Activated CD4-positive, alpha-beta T cell treated with anti-CD3 and anti-CD28 coated beads for 4 hours (primary cell): ENCODE data around the gene FKBP8.
"Not testable (repeated sequence)": the region's sequence is repeated elsewhere in the genome, so short reads cannot be mapped to it uniquely, and the experiment has no call there.

ENCODE experiments used
- DNase-seq, 2 donors: peaks; one replicate each; pipeline ENCODE4 v3.0.0-alpha.2; 2020

The FKBP8 gene

GRCh38 chr19:18558202-18558555 lies 14.8 kb upstream of the FKBP8 start:
- DNase-seq, result no peak

GRCh38 chr19:18557411-18558201 lies 14.2 kb upstream of the FKBP8 start, which contains the start of gene KXD1:
Gene KXD1 (plus strand): TSS chr19:18557870. CDS start chr19:18562057, 4,187 bp downstream.
- DNase-seq, result peak; percentile 98 to 99

GRCh38 chr19:18551631-18552030 lies 8.3 kb upstream of the FKBP8 start:
- DNase-seq, result no peak

- peak; percentile 74 to 76 for DNase-seq
Measured at GRCh38 chr19:18543814-18544475, 572 bp upstream of the FKBP8 start.

GRCh38 chr19:18541992-18542940 lies 1.1 kb downstream of the FKBP8 start:
- DNase-seq, result no peak

GRCh38 chr19:18541258-18541991 lies 1.9 kb downstream of the FKBP8 start:
- DNase-seq, result no peak

- not testable (repeated sequence) for DNase-seq
Measured at GRCh38 chr19:18540200-18540599, 3.2 kb downstream of the FKBP8 start.

- DNase-seq, result no peak
Measured at GRCh38 chr19:18539372-18539771, 4.0 kb downstream of the FKBP8 start.

- DNase-seq, result no peak
Measured at GRCh38 chr19:18538115-18538514, 5.3 kb downstream of the FKBP8 start.

- no peak for DNase-seq
Measured at GRCh38 chr19:18537431-18537830, 5.9 kb downstream of the FKBP8 start.

- no peak for DNase-seq
Measured at GRCh38 chr19:18536475-18536874, 6.9 kb downstream of the FKBP8 start.

GRCh38 chr19:18533058-18533457 lies 10.3 kb downstream of the FKBP8 start:
- DNase-seq, result no peak

- DNase-seq, result no peak
Measured at GRCh38 chr19:18532168-18532890, 11.0 kb downstream of the FKBP8 start.

GRCh38 chr19:18531485-18531884 lies 11.9 kb downstream of the FKBP8 start:
- no peak for DNase-seq

GRCh38 chr19:18529782-18530181 lies 13.6 kb downstream of the FKBP8 start:
- DNase-seq, result no peak

- no peak for DNase-seq
Measured at GRCh38 chr19:18526316-18526715, 17.1 kb downstream of the FKBP8 start.

GRCh38 chr19:18523841-18524240 lies 19.5 kb downstream of the FKBP8 start:
- DNase-seq, result no peak

GRCh38 chr19:18522862-18523440 lies 20.4 kb downstream of the FKBP8 start:
- not testable (repeated sequence) for DNase-seq

- peak; percentile 100 for DNase-seq
Measured at GRCh38 chr19:18522124-18522861, 21.1 kb downstream of the FKBP8 start.

GRCh38 chr19:18521692-18522123 lies 21.7 kb downstream of the FKBP8 start, which contains the start of gene ELL:
Gene ELL (minus strand): TSS chr19:18522070. CDS start chr19:18522055, 15 bp downstream.
- DNase-seq, result no peak
